Calu3 (cell line): Measurements from ENCODE around the gene ASCL2. TPM values are rescaled to one million over a fixed set of nuclear protein-coding genes. Genes with fewer than 3 reads are reported as not detected.

ENCODE experiments used
- BruUV-seq: library from RNA; stranded (reverse); fragments of 400-500 nt; replicated peaks from 2 replicates; lab custom pipeline; 2021; lab: Mats Ljungman, UMichigan
- CTCF ChIA-PET: fragments of 300-600 bp; sonication (Branson Sonifier 250); formaldehyde crosslinking; loops from one replicate; lab custom pipeline; 2022; ENCODE audit warnings: antibody characterized with exemption; lab: Charles Lee
- DNase-seq: peaks from one replicate; pipeline ENCODE4 v3.0.0; 2022
- H3K27ac Mint-ChIP-seq: one replicate; pipeline ENCODE4 v1.8.0; 2022; ENCODE audit warnings: mixed read lengths; ENCODE audit not compliant: unreplicated experiment
- H3K27me3 Mint-ChIP-seq: one replicate; pipeline ENCODE4 v1.8.0; 2022; ENCODE audit warnings: mixed read lengths; ENCODE audit not compliant: unreplicated experiment
- H3K36me3 Mint-ChIP-seq: one replicate; pipeline ENCODE4 v1.8.0; 2022; ENCODE audit warnings: mild to moderate bottlenecking, moderate library complexity, mixed read lengths; ENCODE audit not compliant: insufficient read depth, unreplicated experiment
- H3K4me1 Mint-ChIP-seq: one replicate; pipeline ENCODE4 v1.8.0; 2022; ENCODE audit warnings: mild to moderate bottlenecking, low read depth, mixed read lengths; ENCODE audit not compliant: unreplicated experiment
- H3K4me3 Mint-ChIP-seq: one replicate; pipeline ENCODE4 v1.8.0; 2022; ENCODE audit warnings: mild to moderate bottlenecking, low read depth, moderate library complexity, mixed read lengths; ENCODE audit not compliant: unreplicated experiment
- H3K9me3 Mint-ChIP-seq: one replicate; pipeline ENCODE4 v1.8.0; 2022; ENCODE audit warnings: low read depth, mixed read lengths; ENCODE audit not compliant: unreplicated experiment
- CTCF ChIP-seq: fragments of 200-600 bp; IDR thresholded peaks from one replicate; pipeline ENCODE4 v1.8.0; 2022; ENCODE audit warnings: antibody characterized with exemption; ENCODE audit not compliant: unreplicated experiment
- intact Hi-C: fragments of 100-400 bp; cut with micrococcal nuclease; formaldehyde crosslinking; loops from one replicate; pipeline ENCODE4 v1.10.0; 2022; ENCODE audit not compliant: unreplicated experiment
- total RNA-seq: library from RNA; stranded (reverse); gene quantifications from 2 replicates; pipeline ENCODE4 v1.2.3, GENCODE V29; 2022

ASCL2 gene
- total RNA-seq, 1 experiment from 2014 or later, result not detected

- Mint-ChIP-seq H3K9me3 (no peaks in the 10 kb centered on the region), H3K4me3 (no peak overlapping the region), H3K27me3 (peaks cover 93% of the 10 kb centered on the region), H3K36me3 (no peaks in the 10 kb centered on the region), H3K27ac (no peak overlapping the region), H3K4me1 (peaks cover 12% of the 10 kb centered on the region)
- peak; percentile 43 for DNase-seq
- intact Hi-C loops, result no loop called here
- no TSS peak for BruUV-seq
- CTCF ChIA-PET, result interaction anchor here (0.7 kb wide), 1 partner anchor 11 kb away, joined by 3 read pairs; no protein-coding TSS in a partner anchor
- TF ChIP-seq CTCF, result no peak
These were observed 13.3 kb downstream of the ASCL2 start for GRCh38 chr11:2256951-2257700.

- DNase-seq, result no peak
These were observed 14.0 kb downstream of the ASCL2 start for GRCh38 chr11:2256293-2256913.

GRCh38 chr11:2252018-2252417, 18.4 kb downstream of the ASCL2 start:
- BruUV-seq, result no TSS peak
- CTCF ChIA-PET, result no interaction called here
- Mint-ChIP-seq H3K4me3 (no peak overlapping the region), H3K27me3 (peaks cover 84% of the 10 kb centered on the region), H3K36me3 (no peaks in the 10 kb centered on the region), H3K4me1 (peaks cover 10% of the 10 kb centered on the region), H3K27ac (no peak overlapping the region), H3K9me3 (no peaks in the 10 kb centered on the region)
- intact Hi-C loops, result no loop called here
- no peak for TF ChIP-seq CTCF
- no peak for DNase-seq

More at GRCh38 chr11:2256293-2256913, 14.0 kb downstream of the ASCL2 start:
- intact Hi-C loops, result no loop called here
- no peaks in the 10 kb centered on the region for H3K9me3 Mint-ChIP-seq
- no peak for TF ChIP-seq CTCF
- no peaks in the 10 kb centered on the region for H3K36me3 Mint-ChIP-seq
- BruUV-seq, result no TSS peak
- peaks cover 12% of the 10 kb centered on the region for H3K4me1 Mint-ChIP-seq
- peaks cover 91% of the 10 kb centered on the region for H3K27me3 Mint-ChIP-seq
- CTCF ChIA-PET, result interaction anchor here (0.9 kb wide), 1 partner anchor 11 kb away, joined by 3 read pairs; no protein-coding TSS in a partner anchor
- H3K4me3 Mint-ChIP-seq, result no peak overlapping the region
- no peak overlapping the region for H3K27ac Mint-ChIP-seq

GRCh38 chr11:2251138-2251537, 19.2 kb downstream of the ASCL2 start:
- DNase-seq, result no peak
- Mint-ChIP-seq H3K4me3 (no peak overlapping the region), H3K36me3 (no peaks in the 10 kb centered on the region), H3K27ac (no peak overlapping the region), H3K27me3 (peaks cover 75% of the 10 kb centered on the region), H3K9me3 (no peaks in the 10 kb centered on the region), H3K4me1 (peaks cover 1% of the 10 kb centered on the region)
- no TSS peak for BruUV-seq
- CTCF ChIA-PET, result interaction anchor here (0.8 kb wide), 1 partner anchor 17 kb away, joined by 3 read pairs; no protein-coding TSS in a partner anchor
- no peak for TF ChIP-seq CTCF
- intact Hi-C loops, result no loop called here
